Spleen (tissue), 11 donors: Measurements from ENCODE around the gene FARP1. TPM values are rescaled to one million over a fixed set of nuclear protein-coding genes. Genes with fewer than 3 reads are reported as not detected.

ENCODE experiments used
- DNase-seq: peaks from one replicate; pipeline ENCODE4 v3.0.0-alpha.2; 2020
- H3K27ac ChIP-seq, 8 donors: fragments of 200-600 bp; sonication (generic) in 7 of 8; 1 replicate in 4 of 8; 2 replicates in 4 of 8; pipeline versions ENCODE4 v1.5.0 to v1.8.0; 2016 to 2021; ENCODE audit warnings: inconsistent platforms in 4 of 8, mild to moderate bottlenecking in 4 of 8, moderate library complexity in 1 of 8
- H3K27me3 ChIP-seq, 7 donors: fragments of 200-600 bp; sonication (generic) in 6 of 7; replicated peaks in 1 of 7; 1 replicate in 4 of 7; 2 replicates in 3 of 7; pipeline versions ENCODE4 v1.5.0 to v1.8.0; 2016 to 2021; ENCODE audit warnings: inconsistent platforms in 3 of 7, mild to moderate bottlenecking in 1 of 7
- H3K36me3 ChIP-seq, 6 donors: fragments of 200-600 bp; sonication (generic) in 5 of 6; 1 replicate in 4 of 6; 2 replicates in 2 of 6; pipeline versions ENCODE4 v1.5.0 to v1.8.0; 2016 to 2021; ENCODE audit warnings: inconsistent platforms in 2 of 6
- H3K4me1 ChIP-seq, 6 donors: fragments of 200-600 bp; sonication (generic) in 5 of 6; 1 replicate in 3 of 6; 2 replicates in 3 of 6; pipeline versions ENCODE4 v1.5.0 to v1.8.0; 2016 to 2021; ENCODE audit warnings: inconsistent platforms in 3 of 6
- H3K4me3 ChIP-seq, 8 donors: fragments of 200-600 bp; sonication (generic) in 7 of 8; 1 replicate in 4 of 8; 2 replicates in 4 of 8; pipeline versions ENCODE4 v1.5.0 to v1.8.0; 2016 to 2021; ENCODE audit warnings: inconsistent platforms in 4 of 8, mild to moderate bottlenecking in 4 of 8, moderate library complexity in 2 of 8
- H3K9me3 ChIP-seq, 8 donors: fragments of 200-600 bp; sonication (generic) in 7 of 8; 1 replicate in 4 of 8; 2 replicates in 4 of 8; pipeline versions ENCODE4 v1.5.0 to v1.8.0; 2016 to 2021; ENCODE audit warnings: inconsistent platforms in 4 of 8
- POLR2A ChIP-seq, 3 donors: fragments of 450-650 bp; IDR thresholded peaks; one replicate each; pipeline ENCODE4 v1.5.1; 2017; ENCODE audit warnings: antibody characterized with exemption in 3 of 3, mild to moderate bottlenecking in 1 of 3
- POLR2AphosphoS5 ChIP-seq, 3 donors: sonication (generic); formaldehyde crosslinking; IDR thresholded peaks; one replicate each; pipeline ENCODE4 v1.5.1; 2017; ENCODE audit warnings: antibody characterized with exemption in 3 of 3
- WGBS, 5 donors: extraction: QIAGEN DNeasy Blood & Tissue Kit in 3 of 5; methylation state at CpG; one replicate each; pipeline versions ENCODE4 v1.1.5 to v1.1.7; 2013 to 2018; 5-methylcytosine and 5-hydroxymethylcytosine counted together
- intact Hi-C: fragments of 100-400 bp; cut with DNase I; formaldehyde crosslinking; loops from one replicate; pipeline ENCODE4 v1.15.0; 2023; ENCODE audit warnings: low total_unique reads
- polyA plus RNA-seq, 3 donors: library from polyadenylated mRNA; stranded (reverse); fragments of 200-250 nt; gene quantifications; one replicate each; pipeline ENCODE4 v1.2.1, GENCODE V29; 2013
- total RNA-seq, 7 donors: library from RNA; depleted of rRNA in 3 of 7; stranded (reverse); fragments of >200 nt in 3 of 7; fragmentation: NEBNext Ultra II Directional in 4 of 7; extraction: Animal tissue kit (Norgen Biotek cat#: 25700) in 4 of 7; gene quantifications; one replicate each; pipeline versions ENCODE4 v1.1.0 to v1.2.1, GENCODE V29; 2016 to 2021
- TF ChIP-seq, protein P1 (sequence below), 11 experiments: fragments of 200-600 bp in 7 of 11; fragments of 450-650 bp in 4 of 11; sonication (generic) in 4 of 11; IDR thresholded peaks in 8 of 11; conservative IDR thresholded peaks in 3 of 11; 1 replicate in 7 of 11; 2 replicates in 4 of 11; pipeline versions ENCODE4 v1.4.0 to v1.8.0; 2016 to 2021; ENCODE audit warnings: antibody characterized with exemption in 11 of 11, inconsistent platforms in 4 of 11, mild to moderate bottlenecking in 1 of 11
- donor health status: healthy with polysubstance abuse.
- donor health status: DM: no; HTN: no; CAD: no; lungs with moderate emphysema.
- donor health status: DM: no; HTN: no; CAD: no.
- donor health status: Bipolar disorder and iron deficiency.
- donor health status: healthy.
- donor health status: DM: no; HTN: no; CAD: no.
- donor health status: DM: yes; HTN: yes; CAD: no.

The FARP1 gene
- total and polyA plus RNA-seq, 10 donors = 3.7 to 60.9 (median 33.0) TPM

DNA sequence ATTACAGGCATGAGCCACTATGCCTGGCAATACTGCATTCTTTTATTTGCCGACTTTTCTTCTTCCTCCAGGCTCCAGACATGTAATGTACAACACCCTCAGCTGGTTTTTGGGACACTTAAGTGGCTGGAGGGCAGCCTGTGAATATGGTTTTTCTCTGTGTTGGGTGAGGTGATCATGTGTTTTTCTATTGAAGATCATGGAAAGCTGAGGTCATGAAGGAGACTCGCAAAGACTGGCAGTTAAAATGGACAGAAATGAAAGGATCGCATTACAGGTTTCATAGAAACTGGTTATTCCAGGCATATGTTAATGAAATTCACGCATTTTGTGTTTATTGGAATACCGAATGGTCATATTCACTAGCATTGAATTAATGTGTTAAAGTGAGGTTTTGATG, 119.4 kb downstream of the FARP1 start:
- H3K4me1 ChIP-seq = peaks cover 0 to 5% (median 2%) of the 10 kb centered on the region in 6 donors
- 91 to 99% (median 94%) methylated on average over 5 of the region's 5 CpGs for WGBS, 5 donors
- H3K9me3 ChIP-seq = no peaks in the 10 kb centered on the region
- DNase-seq = no peak
- H3K36me3 ChIP-seq = no peaks in the 10 kb centered on the region
- H3K27me3 ChIP-seq = no peaks in the 10 kb centered on the region
- no peak for TF ChIP-seq POLR2A (IDR thresholded peaks at IDR 0.05)
- no peak for TF ChIP-seq POLR2AphosphoS5 (IDR thresholded peaks at IDR 0.05)
- TF ChIP-seq, protein P1, sequence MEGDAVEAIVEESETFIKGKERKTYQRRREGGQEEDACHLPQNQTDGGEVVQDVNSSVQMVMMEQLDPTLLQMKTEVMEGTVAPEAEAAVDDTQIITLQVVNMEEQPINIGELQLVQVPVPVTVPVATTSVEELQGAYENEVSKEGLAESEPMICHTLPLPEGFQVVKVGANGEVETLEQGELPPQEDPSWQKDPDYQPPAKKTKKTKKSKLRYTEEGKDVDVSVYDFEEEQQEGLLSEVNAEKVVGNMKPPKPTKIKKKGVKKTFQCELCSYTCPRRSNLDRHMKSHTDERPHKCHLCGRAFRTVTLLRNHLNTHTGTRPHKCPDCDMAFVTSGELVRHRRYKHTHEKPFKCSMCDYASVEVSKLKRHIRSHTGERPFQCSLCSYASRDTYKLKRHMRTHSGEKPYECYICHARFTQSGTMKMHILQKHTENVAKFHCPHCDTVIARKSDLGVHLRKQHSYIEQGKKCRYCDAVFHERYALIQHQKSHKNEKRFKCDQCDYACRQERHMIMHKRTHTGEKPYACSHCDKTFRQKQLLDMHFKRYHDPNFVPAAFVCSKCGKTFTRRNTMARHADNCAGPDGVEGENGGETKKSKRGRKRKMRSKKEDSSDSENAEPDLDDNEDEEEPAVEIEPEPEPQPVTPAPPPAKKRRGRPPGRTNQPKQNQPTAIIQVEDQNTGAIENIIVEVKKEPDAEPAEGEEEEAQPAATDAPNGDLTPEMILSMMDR (IDR thresholded peaks at IDR 0.05 in 8 of 11, conservative IDR thresholded peaks at IDR 0.05 in 3 of 11) = no peak
- H3K4me3 ChIP-seq = no peak overlapping the region
- intact Hi-C loops = no loop called here
- H3K27ac ChIP-seq = no peak overlapping the region

DNA sequence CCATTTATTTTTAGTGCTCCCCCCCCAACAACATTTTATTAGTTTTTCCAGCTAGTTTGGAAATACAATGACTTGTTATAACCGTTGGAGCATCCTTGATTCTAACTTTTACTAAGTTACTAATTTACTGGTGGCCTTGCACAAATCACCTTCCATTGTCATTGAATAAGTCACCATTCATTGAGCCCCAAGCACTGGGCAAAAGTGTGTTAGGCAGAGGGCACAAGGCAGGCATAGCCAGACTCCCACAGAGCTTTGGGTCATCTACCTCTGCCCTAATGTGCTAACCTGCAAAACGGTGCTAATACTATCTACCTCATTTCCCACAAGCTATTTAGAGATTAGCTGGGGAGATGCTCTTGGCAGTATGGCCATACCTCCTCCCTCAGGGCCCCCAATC, 120.9 kb downstream of the FARP1 start:
- Histone ChIP-seq H3K4me1 (peaks cover 0 to 8% (median 2%) of the 10 kb centered on the region in 6 donors), H3K27ac (no peak overlapping the region), H3K27me3 (no peaks in the 10 kb centered on the region), H3K36me3 (no peaks in the 10 kb centered on the region), H3K9me3 (no peaks in the 10 kb centered on the region), H3K4me3 (no peak overlapping the region)
- DNase-seq = no peak
- intact Hi-C loops = no loop called here
- TF ChIP-seq, protein P1 (IDR thresholded peaks at IDR 0.05 in 8 of 11, conservative IDR thresholded peaks at IDR 0.05 in 3 of 11) = no peak
- TF ChIP-seq POLR2A (IDR thresholded peaks at IDR 0.05) (no peak), POLR2AphosphoS5 (IDR thresholded peaks at IDR 0.05) (no peak)
- WGBS, 5 donors = 78 to 89% (median 82%) methylated on average over 2 of the region's 2 CpGs

DNA sequence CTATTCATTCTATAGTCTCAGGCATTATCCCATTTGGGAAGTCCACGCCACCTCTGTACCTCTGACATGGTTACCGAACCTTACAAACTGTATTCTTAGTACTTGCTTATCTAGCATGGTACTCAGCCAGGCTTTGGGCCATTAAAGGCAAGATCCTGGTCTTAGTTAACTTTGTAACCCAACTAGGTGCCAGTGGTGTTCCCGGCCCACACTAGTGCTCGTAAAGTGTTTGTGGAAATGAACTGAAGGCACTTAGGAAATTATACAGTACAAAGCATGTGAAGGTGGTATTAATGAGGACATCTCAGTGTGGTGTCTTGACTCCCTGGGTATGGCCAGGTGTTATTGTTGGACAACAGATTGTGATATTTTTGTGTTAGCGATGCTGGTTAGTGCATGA, 122.0 kb downstream of the FARP1 start:
- WGBS, 5 donors = 93 to 95% (median 95%) methylated on average over 5 of the region's 5 CpGs
- Histone ChIP-seq H3K4me1 (peaks cover 0 to 8% (median 2%) of the 10 kb centered on the region in 6 donors), H3K27ac (no peak overlapping the region), H3K36me3 (no peaks in the 10 kb centered on the region), H3K9me3 (no peaks in the 10 kb centered on the region), H3K4me3 (no peak overlapping the region), H3K27me3 (no peaks in the 10 kb centered on the region)
- intact Hi-C loops = no loop called here
- no peak for TF ChIP-seq POLR2A (IDR thresholded peaks at IDR 0.05)
- TF ChIP-seq, protein P1 (IDR thresholded peaks at IDR 0.05 in 8 of 11, conservative IDR thresholded peaks at IDR 0.05 in 3 of 11) = no peak
- no peak for TF ChIP-seq POLR2AphosphoS5 (IDR thresholded peaks at IDR 0.05)
- no peak for DNase-seq

DNA sequence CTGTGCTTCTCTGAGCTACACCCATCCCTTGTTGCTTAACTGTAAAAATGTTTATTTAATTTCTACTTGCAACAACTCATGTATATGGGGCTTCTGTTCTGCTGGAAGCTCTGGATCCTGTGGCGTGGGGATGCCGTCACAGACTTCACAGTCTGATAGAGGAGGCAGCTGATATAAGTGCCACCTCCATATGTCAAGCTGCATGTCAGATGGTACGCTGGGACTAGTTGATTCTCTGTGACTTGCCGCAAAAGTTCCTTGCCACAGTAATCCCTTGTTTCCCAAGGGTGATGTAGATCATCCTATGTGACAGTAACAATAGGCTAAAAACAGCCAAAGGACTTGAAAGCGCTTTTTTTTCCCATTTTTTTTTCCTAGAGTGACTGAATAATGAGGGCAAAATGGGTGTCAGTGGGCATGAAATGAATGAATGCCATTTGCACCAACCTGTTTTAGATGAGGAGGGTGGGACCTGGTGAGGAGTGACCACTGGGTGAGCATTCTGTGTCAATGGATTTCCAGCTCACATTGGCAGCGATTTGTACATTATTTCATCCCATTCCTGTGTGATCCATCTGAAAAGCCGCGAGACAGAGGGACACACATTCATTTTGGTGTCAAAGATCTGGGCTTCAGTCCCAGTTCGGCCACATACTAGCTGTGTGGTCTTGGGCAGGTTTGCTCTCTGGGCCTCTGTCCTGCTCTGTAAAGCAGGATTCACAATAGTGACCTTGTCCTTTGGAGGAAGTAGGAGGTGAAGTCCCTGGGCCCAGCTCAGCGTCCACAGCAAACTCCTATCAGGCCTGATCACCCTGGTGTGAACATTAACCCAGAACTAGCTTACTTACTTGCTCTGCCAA, 123.0 kb downstream of the FARP1 start:
- 76 to 95% (median 82%) methylated on average over 10 of the region's 10 CpGs for WGBS, 5 donors
- no peaks in the 10 kb centered on the region for H3K27me3 ChIP-seq
- intact Hi-C loops = no loop called here
- H3K4me1 ChIP-seq = peaks cover 0 to 8% (median 2%) of the 10 kb centered on the region in 6 donors
- H3K27ac ChIP-seq = no peak overlapping the region
- no peak for TF ChIP-seq POLR2A (IDR thresholded peaks at IDR 0.05)
- TF ChIP-seq POLR2AphosphoS5 (IDR thresholded peaks at IDR 0.05) = no peak
- TF ChIP-seq, protein P1 (IDR thresholded peaks at IDR 0.05 in 8 of 11, conservative IDR thresholded peaks at IDR 0.05 in 3 of 11) = no peak
- H3K36me3 ChIP-seq = no peaks in the 10 kb centered on the region
- H3K4me3 ChIP-seq = no peak overlapping the region
- DNase-seq = no peak
- H3K9me3 ChIP-seq = no peaks in the 10 kb centered on the region
